HCT116 (cell line): ENCODE results near the gene MICAL3. TPM values are rescaled to one million over a fixed set of nuclear protein-coding genes. Genes with fewer than 3 reads are reported as not detected.

Experiments used
- ATAC-seq: fragments of 200-7000 bp; cut with Tn5 transposase; 2 replicates; pipeline ENCODE4 v1.9.1; 2020; ENCODE audit warnings: mild to moderate bottlenecking, moderate library complexity
- BruUV-seq: library from RNA; stranded (reverse); fragments of 400-500 nt; replicated peaks from 2 replicates; lab custom pipeline; 2021; lab: Mats Ljungman, UMichigan
- CTCF ChIA-PET: fragments of 300-600 bp; sonication (Branson Sonifier 250); formaldehyde crosslinking; loops from one replicate; lab custom pipeline; 2021; ENCODE audit warnings: antibody characterized with exemption; lab: Charles Lee
- POLR2A ChIA-PET: fragments of 300-600, 350-600 bp; sonication (Branson Sonifier 250); formaldehyde crosslinking; loops from one replicate; lab custom pipeline; 2021; ENCODE audit warnings: antibody characterized with exemption; lab: Charles Lee
- RAD21 ChIA-PET, 2 experiments: fragments of 300-600 bp; sonication (Branson Sonifier 250); formaldehyde crosslinking; loops; one replicate each; lab custom pipeline; 2023; ENCODE audit warnings: low total read pairs in 2 of 2; ENCODE audit not compliant: uncharacterized antibody in 2 of 2, unreplicated experiment in 2 of 2, low non-redundant PET in 1 of 2; lab: Charles Lee
- DNase-seq: peaks from one replicate; pipeline ENCODE4 v3.0.0-alpha.2; 2010; ENCODE audit warnings: low read depth, low spot score
- H2AFZ ChIP-seq: fragments of 200-600 bp; shearing (Covaris generic), sonication (generic); 2 replicates; pipeline ENCODE4 v1.6.1; 2017; ENCODE audit warnings: low read depth, mixed run types, mixed read lengths, antibody characterized with exemption, low read length; ENCODE audit not compliant: poor library complexity, severe bottlenecking
- H3K27ac ChIP-seq: 2 replicates; pipeline ENCODE4 v1.5.1; 2012; ENCODE audit warnings: low read depth, low read length
- H3K27me3 ChIP-seq: fragments of 200-600 bp; sonication (generic); 2 replicates; pipeline ENCODE4 v1.6.1; 2016; ENCODE audit warnings: mixed run types, low read length, mixed read lengths; ENCODE audit not compliant: insufficient read depth
- H3K36me3 ChIP-seq, 2 experiments: fragments of 200-500 bp in 1 of 2; fragments of 200-600 bp in 1 of 2; sonication (Bioruptor generic) in 1 of 2; sonication (generic) in 1 of 2; 2 replicates each; pipeline versions ENCODE4 v1.5.1 to v1.6.1; 2014 to 2016; ENCODE audit warnings: low read length in 2 of 2, inconsistent platforms in 1 of 2, mixed read lengths in 1 of 2, mixed run types in 1 of 2; ENCODE audit not compliant: insufficient read depth in 2 of 2, control insufficient read depth in 1 of 2
- H3K4me1 ChIP-seq, 2 experiments: fragments of 200-600 bp in 1 of 2; sonication (generic) in 1 of 2; 2 replicates each; pipeline versions ENCODE4 v1.5.1 to v1.6.1; 2012 to 2017; ENCODE audit warnings: low read length in 2 of 2, inconsistent platforms in 1 of 2, mild to moderate bottlenecking in 1 of 2, mixed read lengths in 1 of 2, mixed run types in 1 of 2, moderate library complexity in 1 of 2; ENCODE audit not compliant: insufficient read depth in 2 of 2, control insufficient read depth in 1 of 2
- H3K4me2 ChIP-seq: fragments of 200-600 bp; sonication (generic); 2 replicates; pipeline ENCODE4 v1.6.1; 2017; ENCODE audit warnings: mixed run types, low read length, mixed read lengths
- H3K4me3 ChIP-seq, 2 experiments: fragments of 200-600 bp in 1 of 2; sonication (generic) in 1 of 2; replicated peaks in 1 of 2; 2 replicates each; pipeline ENCODE4 v1.5.1; 2011 to 2016; ENCODE audit warnings: low read length in 2 of 2, control low read depth in 1 of 2, low read depth in 1 of 2, mild to moderate bottlenecking in 1 of 2, mixed read lengths in 1 of 2, mixed run types in 1 of 2
- H3K79me2 ChIP-seq: fragments of 200-600 bp; sonication (generic); 2 replicates; pipeline ENCODE4 v1.6.1; 2017; ENCODE audit warnings: mild to moderate bottlenecking, mixed run types, low read length, moderate library complexity, mixed read lengths; ENCODE audit not compliant: insufficient read depth
- H3K9ac ChIP-seq: fragments of 200-600 bp; sonication (generic); 2 replicates; pipeline ENCODE4 v1.6.1; 2016; ENCODE audit warnings: low read length, mixed read lengths
- H3K9me2 ChIP-seq: fragments of 200-600 bp; sonication (generic), shearing (Covaris generic); 2 replicates; pipeline ENCODE4 v1.6.1; 2017; ENCODE audit warnings: mixed run types, mild to moderate bottlenecking, moderate library complexity; ENCODE audit not compliant: insufficient read depth
- H3K9me3 ChIP-seq, 2 experiments: fragments of 200-500 bp in 1 of 2; fragments of 200-600 bp in 1 of 2; sonication (Bioruptor generic) in 1 of 2; sonication (generic) in 1 of 2; 2 replicates each; pipeline ENCODE4 v1.6.1; 2014 to 2017; ENCODE audit warnings: low read length in 2 of 2, mixed read lengths in 2 of 2, inconsistent platforms in 1 of 2, low read depth in 1 of 2, mild to moderate bottlenecking in 1 of 2, mixed run types in 1 of 2, moderate library complexity in 1 of 2; ENCODE audit not compliant: control insufficient read depth in 1 of 2, insufficient read depth in 1 of 2
- H4K20me1 ChIP-seq: fragments of 200-600 bp; sonication (generic), shearing (Covaris generic); 2 replicates; pipeline ENCODE4 v1.6.1; 2017; ENCODE audit warnings: mixed run types, mild to moderate bottlenecking, moderate library complexity; ENCODE audit not compliant: insufficient read depth
- CBX3 ChIP-seq: IDR thresholded peaks from 2 replicates; pipeline ENCODE4 v1.6.1; 2012; ENCODE audit warnings: low read depth
- EGR1 ChIP-seq: IDR thresholded peaks from 2 replicates; pipeline ENCODE4 v1.6.1; 2012; ENCODE audit warnings: low read depth
- ELF1 ChIP-seq: IDR thresholded peaks from 2 replicates; pipeline ENCODE4 v1.6.1; 2012; ENCODE audit warnings: low read depth, borderline replicate concordance
- EZH2 ChIP-seq: fragments of 200-600 bp; sonication (generic); IDR thresholded peaks from 2 replicates; pipeline ENCODE4 v1.6.1; 2017; ENCODE audit warnings: antibody characterized with exemption, mixed run types
- FOSL1 ChIP-seq: IDR thresholded peaks from 2 replicates; pipeline ENCODE4 v1.6.1; 2012; ENCODE audit warnings: low read depth
- POLR2AphosphoS5 ChIP-seq: IDR thresholded peaks from 2 replicates; pipeline ENCODE4 v1.6.1; 2011; ENCODE audit warnings: mild to moderate bottlenecking, low read depth, low read length, moderate library complexity
- RAD21 ChIP-seq: IDR thresholded peaks from 2 replicates; pipeline ENCODE4 v1.6.1; 2012; ENCODE audit warnings: low read depth, mild to moderate bottlenecking
- SIN3A ChIP-seq: IDR thresholded peaks from 2 replicates; pipeline ENCODE4 v1.6.1; 2012; ENCODE audit warnings: low read depth
- SRF ChIP-seq: IDR thresholded peaks from 2 replicates; pipeline ENCODE4 v1.6.1; 2012; ENCODE audit warnings: low read depth
- intact Hi-C: fragments of 100-400 bp; cut with micrococcal nuclease; formaldehyde crosslinking; loops from 2 replicates; pipeline ENCODE4 v1.10.0; 2022
- total RNA-seq: library from RNA; stranded (reverse); gene quantifications from one replicate; pipeline ENCODE4 v1.2.1, GENCODE V29; 2021; ENCODE audit not compliant: unreplicated experiment
- TF ChIP-seq, protein P1 (sequence below): IDR thresholded peaks from 2 replicates; pipeline ENCODE4 v1.6.1; 2012
- TF ChIP-seq, protein P2 (sequence below), 3 experiments: fragments of 200-600 bp in 1 of 3; sonication (generic) in 1 of 3; IDR thresholded peaks in 2 of 3; conservative IDR thresholded peaks in 1 of 3; 2 replicates each; pipeline ENCODE4 v1.5.1; 2012 to 2017; ENCODE audit warnings: low read depth in 2 of 3, low read length in 2 of 3, antibody characterized with exemption in 1 of 3, borderline replicate concordance in 1 of 3, control low read depth in 1 of 3, mild to moderate bottlenecking in 1 of 3, mixed read lengths in 1 of 3, mixed run types in 1 of 3, moderate library complexity in 1 of 3; ENCODE audit not compliant: insufficient read depth in 1 of 3
- TF ChIP-seq, protein P3 (sequence below): IDR thresholded peaks from 2 replicates; pipeline ENCODE4 v1.6.1; 2012; ENCODE audit warnings: low read depth
- TF ChIP-seq, protein P4 (sequence below): IDR thresholded peaks from 2 replicates; pipeline ENCODE4 v1.6.1; 2012

MICAL3 gene
- total RNA-seq, 1 experiment from 2014 or later: 30.8 TPM

DNA sequence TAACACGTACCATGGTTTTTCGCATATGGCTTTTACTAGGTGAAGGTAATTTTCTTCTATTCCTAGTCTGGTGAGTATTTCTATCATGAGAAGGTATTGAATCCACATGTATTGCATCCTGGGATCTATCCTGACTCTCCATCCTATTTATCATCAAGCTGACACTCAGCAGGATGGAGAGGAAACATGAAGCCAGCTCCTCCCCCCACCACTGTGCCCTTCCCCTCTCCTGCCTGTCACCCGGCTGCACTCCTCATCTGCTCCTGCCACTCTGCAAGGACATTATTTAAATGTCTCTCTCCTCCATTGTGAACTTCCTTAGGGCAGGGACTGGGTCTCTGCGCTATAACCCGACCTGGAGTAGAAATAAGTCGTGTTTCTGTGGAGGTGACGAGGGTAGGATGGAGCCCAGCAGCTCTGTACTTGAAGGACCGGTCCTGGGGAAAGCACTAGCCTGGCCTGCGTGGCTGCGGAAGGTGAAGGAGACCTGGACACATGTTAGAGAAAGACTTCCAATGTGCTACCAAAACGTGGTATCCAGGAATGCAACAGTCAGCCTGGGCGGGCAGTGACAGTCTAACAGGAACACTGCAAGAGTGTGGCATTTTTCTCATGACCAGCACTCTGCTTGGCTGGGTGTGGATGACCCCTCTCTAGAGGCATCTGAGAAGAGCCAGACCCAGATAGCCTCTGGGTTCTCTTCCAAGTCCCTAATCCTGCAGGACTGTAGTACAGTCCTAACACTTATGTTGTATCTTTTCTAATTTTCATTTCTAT, 111.2 kb downstream of the MICAL3 start:
- intact Hi-C loops: no loop called here
- H3K9me2 ChIP-seq: no peaks in the 10 kb centered on the region
- H3K4me1 ChIP-seq: peaks cover 14 to 43% of the 10 kb centered on the region in 2 experiments
- no peaks in the 10 kb centered on the region for H3K27me3 ChIP-seq
- BruUV-seq: no TSS peak
- no peaks in the 10 kb centered on the region for H3K9me3 ChIP-seq
- ATAC-seq: no peak
- no peak for DNase-seq
- no peak overlapping the region for H3K4me3 ChIP-seq
- peaks cover 98% of the 10 kb centered on the region for H3K79me2 ChIP-seq
- TF ChIP-seq RAD21: no peak
- TF ChIP-seq CBX3: no peak
- no peaks in the 10 kb centered on the region; the same call in 1 of the 2 replicates for H4K20me1 ChIP-seq
- H3K36me3 ChIP-seq: no peaks in the 10 kb centered on the region; a peak in 1 of 4 replicates
- no peak overlapping the region for H2AFZ ChIP-seq
- ChIA-PET RAD21 (no interaction called here), CTCF (no interaction called here), POLR2A (no interaction called here)
- H3K27ac ChIP-seq: no peak overlapping the region
- no peak overlapping the region for H3K4me2 ChIP-seq
- H3K9ac ChIP-seq: no peak overlapping the region

DNA sequence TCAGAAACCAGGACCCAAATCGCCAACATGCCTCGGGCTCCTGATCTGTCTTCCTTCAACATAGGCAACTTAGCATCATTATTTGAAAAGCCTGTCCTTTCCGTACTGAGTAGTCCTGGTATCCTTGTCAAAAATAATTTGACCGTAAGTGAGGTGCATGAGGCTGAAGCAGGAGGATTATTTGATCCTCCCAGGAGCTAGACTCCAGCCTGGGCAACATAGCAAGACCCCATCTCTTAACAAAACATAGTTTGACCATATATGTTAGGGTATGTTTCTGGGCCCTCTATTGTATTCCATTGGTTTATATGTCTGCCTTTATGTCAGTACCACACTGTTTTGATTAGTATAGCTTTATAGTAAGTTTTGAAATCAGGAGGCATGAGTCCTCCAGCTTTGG, 112.5 kb downstream of the MICAL3 start:
- intact Hi-C loops: no loop called here
- DNase-seq (no peak), ATAC-seq (no peak)
- no peak overlapping the region for H3K27ac ChIP-seq
- no peak overlapping the region for H2AFZ ChIP-seq
- H3K9me3 ChIP-seq: no peaks in the 10 kb centered on the region
- BruUV-seq: no TSS peak
- no peaks in the 10 kb centered on the region for H3K27me3 ChIP-seq
- no peak overlapping the region for H3K9ac ChIP-seq
- H3K4me1 ChIP-seq: peaks cover 6 to 34% of the 10 kb centered on the region in 2 experiments; a peak in 3 of 4 replicates
- H4K20me1 ChIP-seq: no peaks in the 10 kb centered on the region; the same call in 1 of the 2 replicates
- H3K9me2 ChIP-seq: no peaks in the 10 kb centered on the region
- ChIA-PET CTCF (no interaction called here), POLR2A (no interaction called here), RAD21 (no interaction called here)
- H3K4me2 ChIP-seq: no peak overlapping the region
- peaks cover 94% of the 10 kb centered on the region for H3K79me2 ChIP-seq
- TF ChIP-seq EZH2 (no peak), EGR1 (no peak), ELF1 (no peak), SIN3A (no peak), SRF (no peak), FOSL1 (no peak), POLR2AphosphoS5 (no peak)
- TF ChIP-seq, protein P1, sequence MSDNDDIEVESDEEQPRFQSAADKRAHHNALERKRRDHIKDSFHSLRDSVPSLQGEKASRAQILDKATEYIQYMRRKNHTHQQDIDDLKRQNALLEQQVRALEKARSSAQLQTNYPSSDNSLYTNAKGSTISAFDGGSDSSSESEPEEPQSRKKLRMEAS: no peak
- TF ChIP-seq, protein P2, sequence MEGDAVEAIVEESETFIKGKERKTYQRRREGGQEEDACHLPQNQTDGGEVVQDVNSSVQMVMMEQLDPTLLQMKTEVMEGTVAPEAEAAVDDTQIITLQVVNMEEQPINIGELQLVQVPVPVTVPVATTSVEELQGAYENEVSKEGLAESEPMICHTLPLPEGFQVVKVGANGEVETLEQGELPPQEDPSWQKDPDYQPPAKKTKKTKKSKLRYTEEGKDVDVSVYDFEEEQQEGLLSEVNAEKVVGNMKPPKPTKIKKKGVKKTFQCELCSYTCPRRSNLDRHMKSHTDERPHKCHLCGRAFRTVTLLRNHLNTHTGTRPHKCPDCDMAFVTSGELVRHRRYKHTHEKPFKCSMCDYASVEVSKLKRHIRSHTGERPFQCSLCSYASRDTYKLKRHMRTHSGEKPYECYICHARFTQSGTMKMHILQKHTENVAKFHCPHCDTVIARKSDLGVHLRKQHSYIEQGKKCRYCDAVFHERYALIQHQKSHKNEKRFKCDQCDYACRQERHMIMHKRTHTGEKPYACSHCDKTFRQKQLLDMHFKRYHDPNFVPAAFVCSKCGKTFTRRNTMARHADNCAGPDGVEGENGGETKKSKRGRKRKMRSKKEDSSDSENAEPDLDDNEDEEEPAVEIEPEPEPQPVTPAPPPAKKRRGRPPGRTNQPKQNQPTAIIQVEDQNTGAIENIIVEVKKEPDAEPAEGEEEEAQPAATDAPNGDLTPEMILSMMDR (IDR thresholded peaks at IDR 0.05 in 2 of 3, conservative IDR thresholded peaks at IDR 0.05 in 1 of 3; ENCODE audit: borderline replicate concordance in 1 of 3, insufficient read depth in 1 of 3, low read depth in 2 of 3, low read length in 2 of 3): no peak
- TF ChIP-seq, protein P3, sequence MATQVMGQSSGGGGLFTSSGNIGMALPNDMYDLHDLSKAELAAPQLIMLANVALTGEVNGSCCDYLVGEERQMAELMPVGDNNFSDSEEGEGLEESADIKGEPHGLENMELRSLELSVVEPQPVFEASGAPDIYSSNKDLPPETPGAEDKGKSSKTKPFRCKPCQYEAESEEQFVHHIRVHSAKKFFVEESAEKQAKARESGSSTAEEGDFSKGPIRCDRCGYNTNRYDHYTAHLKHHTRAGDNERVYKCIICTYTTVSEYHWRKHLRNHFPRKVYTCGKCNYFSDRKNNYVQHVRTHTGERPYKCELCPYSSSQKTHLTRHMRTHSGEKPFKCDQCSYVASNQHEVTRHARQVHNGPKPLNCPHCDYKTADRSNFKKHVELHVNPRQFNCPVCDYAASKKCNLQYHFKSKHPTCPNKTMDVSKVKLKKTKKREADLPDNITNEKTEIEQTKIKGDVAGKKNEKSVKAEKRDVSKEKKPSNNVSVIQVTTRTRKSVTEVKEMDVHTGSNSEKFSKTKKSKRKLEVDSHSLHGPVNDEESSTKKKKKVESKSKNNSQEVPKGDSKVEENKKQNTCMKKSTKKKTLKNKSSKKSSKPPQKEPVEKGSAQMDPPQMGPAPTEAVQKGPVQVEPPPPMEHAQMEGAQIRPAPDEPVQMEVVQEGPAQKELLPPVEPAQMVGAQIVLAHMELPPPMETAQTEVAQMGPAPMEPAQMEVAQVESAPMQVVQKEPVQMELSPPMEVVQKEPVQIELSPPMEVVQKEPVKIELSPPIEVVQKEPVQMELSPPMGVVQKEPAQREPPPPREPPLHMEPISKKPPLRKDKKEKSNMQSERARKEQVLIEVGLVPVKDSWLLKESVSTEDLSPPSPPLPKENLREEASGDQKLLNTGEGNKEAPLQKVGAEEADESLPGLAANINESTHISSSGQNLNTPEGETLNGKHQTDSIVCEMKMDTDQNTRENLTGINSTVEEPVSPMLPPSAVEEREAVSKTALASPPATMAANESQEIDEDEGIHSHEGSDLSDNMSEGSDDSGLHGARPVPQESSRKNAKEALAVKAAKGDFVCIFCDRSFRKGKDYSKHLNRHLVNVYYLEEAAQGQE: no peak
- TF ChIP-seq, protein P4, sequence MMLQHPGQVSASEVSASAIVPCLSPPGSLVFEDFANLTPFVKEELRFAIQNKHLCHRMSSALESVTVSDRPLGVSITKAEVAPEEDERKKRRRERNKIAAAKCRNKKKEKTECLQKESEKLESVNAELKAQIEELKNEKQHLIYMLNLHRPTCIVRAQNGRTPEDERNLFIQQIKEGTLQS: no peak
- no peaks in the 10 kb centered on the region; a peak in 1 of 4 replicates for H3K36me3 ChIP-seq
- H3K4me3 ChIP-seq: no peak overlapping the region
